Endothelial cell of umbilical vein (primary cell): ENCODE results near the gene RYR1. TPM values are rescaled to one million over a fixed set of nuclear protein-coding genes. Genes with fewer than 3 reads are reported as not detected.

Source experiments
- BruUV-seq: library from RNA; stranded (reverse); fragments of 400-500 nt; replicated peaks from 2 replicates; lab custom pipeline; 2021; lab: Mats Ljungman, UMichigan
- CTCF ChIA-PET: fragments of 300-600, 350-600 bp; sonication (Branson Sonifier 250); formaldehyde crosslinking; loops from one replicate; lab custom pipeline; 2021; ENCODE audit warnings: antibody characterized with exemption, inconsistent platforms; lab: Charles Lee
- POLR2A ChIA-PET: fragments of 300-600, 350-600 bp; sonication (Branson Sonifier 250); formaldehyde crosslinking; loops from one replicate; lab custom pipeline; 2021; ENCODE audit warnings: antibody characterized with exemption, inconsistent platforms; lab: Charles Lee
- DNase-seq: peaks from one replicate; pipeline ENCODE4 v3.0.0-alpha.2; 2011; ENCODE audit warnings: low read depth, low spot score
- FAIRE-seq: peaks from 2 replicates; lab custom pipeline; 2011; peaks lifted over from hg19 to GRCh38; lab: Jason Lieb, UNC
- H2AFZ ChIP-seq: 2 replicates; pipeline ENCODE4 v1.6.0; 2012; ENCODE audit warnings: low read depth, low read length, control low read depth, inconsistent platforms
- H3K27ac ChIP-seq: 2 replicates; pipeline ENCODE4 v1.5.1; 2011; ENCODE audit warnings: low read depth, mild to moderate bottlenecking, control low read depth, low read length, moderate library complexity; ENCODE audit not compliant: insufficient read depth
- H3K27me3 ChIP-seq, 2 experiments: 2 replicates each; pipeline versions ENCODE4 v1.6.0 to v1.6.1; 2011; ENCODE audit warnings: low read length in 2 of 2, mixed read lengths in 1 of 2; ENCODE audit not compliant: control insufficient read depth in 2 of 2, insufficient read depth in 2 of 2
- H3K36me3 ChIP-seq, 2 experiments: 2 replicates in 1 of 2; 3 replicates in 1 of 2; pipeline ENCODE4 v1.5.1; 2011; ENCODE audit warnings: low read length in 2 of 2, mild to moderate bottlenecking in 1 of 2, moderate library complexity in 1 of 2; ENCODE audit not compliant: control insufficient read depth in 2 of 2, insufficient read depth in 2 of 2; ENCODE audit errors: extremely low read depth in 1 of 2
- H3K4me1 ChIP-seq: 3 replicates; pipeline ENCODE4 v1.5.1; 2011; ENCODE audit warnings: mild to moderate bottlenecking, low read length; ENCODE audit not compliant: control insufficient read depth, insufficient read depth; ENCODE audit errors: extremely low read depth
- H3K4me2 ChIP-seq: 2 replicates; pipeline ENCODE4 v1.6.1; 2011; ENCODE audit warnings: low read length, control low read depth, mixed read lengths; ENCODE audit not compliant: insufficient read depth
- H3K4me3 ChIP-seq, 3 experiments: fragments of 200-600 bp in 1 of 3; sonication (generic), shearing (Covaris generic) in 1 of 3; replicated peaks in 1 of 3; 2 replicates each; pipeline ENCODE4 v1.5.1; 2011 to 2016; ENCODE audit warnings: control low read depth in 3 of 3, low read length in 3 of 3, mild to moderate bottlenecking in 2 of 3, inconsistent platforms in 1 of 3, low read depth in 1 of 3, moderate library complexity in 1 of 3; ENCODE audit not compliant: insufficient read depth in 1 of 3
- H3K79me2 ChIP-seq: 2 replicates; pipeline ENCODE4 v1.6.0; 2012; ENCODE audit warnings: low read length, inconsistent platforms; ENCODE audit not compliant: control insufficient read depth, insufficient read depth
- H3K9ac ChIP-seq: replicated peaks from 2 replicates; pipeline ENCODE3; 2011; ENCODE audit warnings: low read length, control low read depth; ENCODE audit not compliant: insufficient read depth; ENCODE audit errors: extremely low read depth
- H3K9me1 ChIP-seq: replicated peaks from 3 replicates; pipeline ENCODE4 v1.6.0; 2011; ENCODE audit warnings: mild to moderate bottlenecking, low read length; ENCODE audit not compliant: control insufficient read depth, insufficient read depth; ENCODE audit errors: extremely low read depth
- H3K9me3 ChIP-seq: replicated peaks from 2 replicates; pipeline ENCODE4 v1.5.1; 2012; ENCODE audit warnings: low read length, inconsistent platforms; ENCODE audit not compliant: control insufficient read depth, insufficient read depth
- H4K20me1 ChIP-seq: replicated peaks from 2 replicates; pipeline ENCODE3; 2011; ENCODE audit warnings: mild to moderate bottlenecking, low read length; ENCODE audit not compliant: control insufficient read depth, insufficient read depth; ENCODE audit errors: extremely low read depth
- CTCF ChIP-seq, 2 donors: IDR thresholded peaks; 1 replicate in 1 of 2; 2 replicates in 1 of 2; pipeline ENCODE4 v1.5.1; 2011; ENCODE audit warnings: low read length in 2 of 2, mild to moderate bottlenecking in 2 of 2, moderate library complexity in 2 of 2, control low read depth in 1 of 2, inconsistent platforms in 1 of 2, low read depth in 1 of 2; ENCODE audit not compliant: insufficient read depth in 1 of 2; ENCODE audit errors: extremely low read depth in 1 of 2
- EZH2 ChIP-seq: IDR thresholded peaks from 2 replicates; pipeline ENCODE4 v1.6.1; 2012; ENCODE audit warnings: borderline replicate concordance, low read depth, mild to moderate bottlenecking, moderate library complexity, low read length, inconsistent platforms; ENCODE audit not compliant: severe bottlenecking
- FOS ChIP-seq: IDR thresholded peaks from 2 replicates; pipeline ENCODE4 v1.6.1; 2011; ENCODE audit warnings: mild to moderate bottlenecking, low read length, moderate library complexity, borderline replicate concordance; ENCODE audit not compliant: insufficient read depth
- GATA2 ChIP-seq: IDR thresholded peaks from 2 replicates; pipeline ENCODE4 v1.7.0; 2011; ENCODE audit warnings: low read depth, mild to moderate bottlenecking, moderate library complexity, mixed read lengths, low read length; ENCODE audit not compliant: insufficient read length, insufficient read depth
- JUN ChIP-seq: IDR thresholded peaks from 2 replicates; pipeline ENCODE4 v1.6.1; 2011; ENCODE audit warnings: borderline replicate concordance, low read depth; ENCODE audit not compliant: insufficient read length, insufficient read depth
- MAX ChIP-seq: IDR thresholded peaks from 2 replicates; pipeline ENCODE4 v1.6.1; 2011; ENCODE audit not compliant: insufficient read depth, insufficient read length
- MYC ChIP-seq: IDR thresholded peaks from one replicate; pipeline ENCODE4 v1.6.1; 2011; ENCODE audit warnings: mild to moderate bottlenecking, low read depth, low read length
- POLR2A ChIP-seq: IDR thresholded peaks from 2 replicates; pipeline ENCODE4 v1.6.1; 2012; ENCODE audit warnings: low read depth, mild to moderate bottlenecking, control low read depth, low read length
- POLR2AphosphoS5 ChIP-seq: IDR thresholded peaks from 2 replicates; pipeline ENCODE4 v1.6.1; 2012; ENCODE audit warnings: low read depth, mild to moderate bottlenecking, control low read depth, low read length, moderate library complexity; ENCODE audit not compliant: insufficient read depth
- dilution Hi-C: fragments of 300-500 bp; cut with MboI; formaldehyde crosslinking; loops from one replicate; pipeline ENCODE4 v1.15.0; 2019; ENCODE audit warnings: low sequenced_read_pairs; ENCODE audit not compliant: extremely low pct_ligation_motif_present
- intact Hi-C: fragments of 100-400 bp; cut with micrococcal nuclease; formaldehyde crosslinking; loops from one replicate; pipeline ENCODE4 v1.10.0; 2022
- polyA plus RNA-seq, 4 experiments: library from polyadenylated mRNA; depleted of rRNA in 3 of 4; stranded (reverse) in 3 of 4; unstranded in 1 of 4; fragments of >200 nt; gene quantifications; 2 replicates each; pipeline versions ENCODE4 v1.2.1 to v1.2.3, GENCODE V29; 2011 to 2012; ENCODE audit warnings: missing spikeins in 1 of 4
- total RNA-seq: library from RNA; stranded (reverse); gene quantifications from 2 replicates; pipeline ENCODE4 v1.2.3, GENCODE V29; 2021

RYR1 gene
- total and polyA plus RNA-seq, 2 donors (not counting 3 experiments of a cell fraction or from before 2014, with no cell fraction given), result under 0.01 to 0.02 TPM

- Histone ChIP-seq H3K27ac (no peak overlapping the region), H3K9me1 (no peaks in the 10 kb centered on the region), H3K4me1 (no peaks in the 10 kb centered on the region), H3K4me3 (no peak overlapping the region), H3K27me3 (no peaks in the 10 kb centered on the region), H3K4me2 (no peak overlapping the region), H3K9me3 (no peaks in the 10 kb centered on the region), H2AFZ (no peak overlapping the region), H4K20me1 (no peaks in the 10 kb centered on the region), H3K9ac (no peak overlapping the region), H3K79me2 (no peaks in the 10 kb centered on the region), H3K36me3 (no peaks in the 10 kb centered on the region)
- DNase-seq (no peak), FAIRE-seq (no peak)
- ChIA-PET CTCF (interaction anchor here (1.2 to 1.4 kb wide), 3 partner anchors 11 to 130 kb away, joined by 3 to 6 read pairs (median 6); partner anchors contain the start of gene FAM98C), POLR2A (no interaction called here)
- intact Hi-C loops (no loop called here), dilution Hi-C loops (no loop called here)
- BruUV-seq, result no TSS peak
- TF ChIP-seq MAX (no peak), CTCF (IDR thresholded peaks at IDR 0.05; ENCODE audit: extremely low read depth in 1 of 2, insufficient read depth in 1 of 2, low read depth in 1 of 2, low read length in 2 of 2) (no peak), MYC (no peak), POLR2A (no peak), POLR2AphosphoS5 (no peak)
These were observed 99.4 kb downstream of the RYR1 start for GRCh38 chr19:38532939-38533338.

- CTCF ChIA-PET, result no interaction called here
These were observed 101.1 kb downstream of the RYR1 start for GRCh38 chr19:38534574-38534973.

More at GRCh38 chr19:38534574-38534973, 101.1 kb downstream of the RYR1 start:
- Histone ChIP-seq H3K4me1 (no peaks in the 10 kb centered on the region), H3K9me3 (no peaks in the 10 kb centered on the region), H3K27me3 (peaks cover 0 to 1% of the 10 kb centered on the region in 2 experiments), H3K79me2 (no peaks in the 10 kb centered on the region), H3K9me1 (no peaks in the 10 kb centered on the region), H3K9ac (no peak overlapping the region), H3K27ac (no peak overlapping the region), H4K20me1 (no peaks in the 10 kb centered on the region), H2AFZ (no peak overlapping the region), H3K4me2 (no peak overlapping the region), H3K4me3 (no peak overlapping the region), H3K36me3 (no peaks in the 10 kb centered on the region)
- FAIRE-seq (no peak), DNase-seq (no peak)
- no TSS peak for BruUV-seq
- POLR2A ChIA-PET, result no interaction called here
- intact Hi-C loops (no loop called here), dilution Hi-C loops (no loop called here)
- TF ChIP-seq CTCF (IDR thresholded peaks at IDR 0.05; ENCODE audit: extremely low read depth in 1 of 2, insufficient read depth in 1 of 2, low read depth in 1 of 2, low read length in 2 of 2) (no peak), JUN (no peak), GATA2 (no peak), MYC (no peak), POLR2A (no peak), POLR2AphosphoS5 (no peak), MAX (no peak), FOS (no peak), EZH2 (no peak)
